ENCODE results near the gene AQP5. TPM values are rescaled to one million over a fixed set of nuclear protein-coding genes. Genes with fewer than 3 reads are reported as not detected.

The AQP5 gene
- total RNA-seq, 6 experiments from 2014 or later, result not detected

DNA sequence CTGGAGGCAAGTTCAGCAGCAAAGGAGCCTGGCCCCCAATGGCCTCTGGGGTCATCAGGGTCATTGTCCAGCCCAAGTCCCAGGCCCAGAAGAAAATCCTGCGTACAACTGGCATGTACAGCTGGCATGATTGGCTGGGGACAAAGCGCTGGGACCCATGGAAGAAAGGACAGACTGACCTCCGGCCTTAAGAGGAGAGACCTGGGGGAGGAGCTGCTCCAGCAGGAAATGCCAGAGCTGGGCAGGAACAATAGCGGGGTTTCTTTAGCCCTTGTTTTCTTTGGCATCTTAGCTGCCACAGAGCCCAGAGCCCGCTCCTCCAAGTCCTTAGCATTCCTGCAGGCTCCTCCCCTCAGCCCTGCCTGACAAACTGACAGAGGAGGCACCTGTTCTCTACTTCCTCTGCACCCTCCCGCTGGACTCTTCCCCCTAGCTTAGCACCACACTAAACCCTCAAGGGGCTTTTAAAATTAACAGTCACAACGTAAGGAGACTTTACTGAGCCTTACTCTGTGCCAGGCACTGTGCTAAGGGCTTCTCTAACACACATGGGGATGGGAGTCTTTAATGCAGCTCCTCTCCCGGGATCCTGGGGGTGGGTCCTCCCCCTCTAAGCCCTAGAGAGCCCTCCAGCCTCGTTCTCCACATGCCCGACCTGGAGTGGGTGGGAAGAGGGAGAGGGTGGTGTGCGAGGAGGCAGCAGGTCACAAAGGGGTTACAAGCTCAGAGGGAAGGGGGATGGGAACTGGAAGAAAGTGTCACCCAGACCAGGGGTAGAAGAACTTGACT lies 1.8 kb upstream of the AQP5 start:
- H3K27ac ChIP-seq, result no peak overlapping the region
- DNase-seq (peak in 1 of 3 donors; percentile 28), ATAC-seq (no peak)
- TF ChIP-seq, protein P1, sequence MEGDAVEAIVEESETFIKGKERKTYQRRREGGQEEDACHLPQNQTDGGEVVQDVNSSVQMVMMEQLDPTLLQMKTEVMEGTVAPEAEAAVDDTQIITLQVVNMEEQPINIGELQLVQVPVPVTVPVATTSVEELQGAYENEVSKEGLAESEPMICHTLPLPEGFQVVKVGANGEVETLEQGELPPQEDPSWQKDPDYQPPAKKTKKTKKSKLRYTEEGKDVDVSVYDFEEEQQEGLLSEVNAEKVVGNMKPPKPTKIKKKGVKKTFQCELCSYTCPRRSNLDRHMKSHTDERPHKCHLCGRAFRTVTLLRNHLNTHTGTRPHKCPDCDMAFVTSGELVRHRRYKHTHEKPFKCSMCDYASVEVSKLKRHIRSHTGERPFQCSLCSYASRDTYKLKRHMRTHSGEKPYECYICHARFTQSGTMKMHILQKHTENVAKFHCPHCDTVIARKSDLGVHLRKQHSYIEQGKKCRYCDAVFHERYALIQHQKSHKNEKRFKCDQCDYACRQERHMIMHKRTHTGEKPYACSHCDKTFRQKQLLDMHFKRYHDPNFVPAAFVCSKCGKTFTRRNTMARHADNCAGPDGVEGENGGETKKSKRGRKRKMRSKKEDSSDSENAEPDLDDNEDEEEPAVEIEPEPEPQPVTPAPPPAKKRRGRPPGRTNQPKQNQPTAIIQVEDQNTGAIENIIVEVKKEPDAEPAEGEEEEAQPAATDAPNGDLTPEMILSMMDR (IDR thresholded peaks at IDR 0.05), result no peak
- TF ChIP-seq POLR2A (IDR thresholded peaks at IDR 0.05), result no peak
- peaks cover 0 to 17% (median 3%) of the 10 kb centered on the region in 4 donors for H3K4me1 ChIP-seq
- H3K4me3 ChIP-seq, result no peak overlapping the region
- 36% methylated on average over 7 of the region's 11 CpGs for WGBS (ENCODE audit: insufficient coverage, low coverage, low lambda C conversion rate, missing lambda C conversion rate)
- peaks cover 0 to 9% of the 10 kb centered on the region in 2 donors for H3K27me3 ChIP-seq
- no peaks in the 10 kb centered on the region for H3K36me3 ChIP-seq
- intact Hi-C loops (cut with DNase I), result no loop called here
- H3K9me3 ChIP-seq, result no peaks in the 10 kb centered on the region

DNA sequence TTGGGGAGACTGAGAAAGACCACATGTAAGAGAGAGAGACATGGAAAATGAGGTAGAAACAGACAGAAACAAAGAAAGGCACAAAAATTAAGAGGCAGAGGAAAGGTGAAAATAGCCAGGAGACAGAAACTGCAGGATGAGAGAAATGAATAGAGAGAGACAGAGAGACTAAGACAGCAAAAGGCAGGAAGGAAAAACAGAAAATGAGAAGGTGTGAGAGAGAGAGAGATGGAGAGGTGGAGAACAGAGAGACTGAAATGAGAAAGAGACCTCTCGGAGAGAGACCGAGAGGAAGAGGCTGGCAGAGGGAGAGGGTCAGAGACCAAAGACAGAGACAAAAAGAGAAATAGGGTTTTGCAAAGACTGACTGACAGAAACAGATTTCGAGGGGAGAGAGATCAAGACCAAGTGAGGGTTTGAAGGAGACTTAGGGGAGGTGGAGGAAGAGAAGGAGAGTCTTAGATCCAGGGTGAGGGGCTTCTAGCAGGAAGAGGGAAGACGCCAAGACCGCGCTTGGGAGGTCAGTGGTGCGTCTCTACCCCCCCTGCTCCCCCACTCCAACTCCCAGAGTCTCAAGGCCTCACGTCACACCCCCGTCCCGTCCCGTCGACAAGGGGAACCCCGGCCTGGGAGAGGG lies 1.1 kb upstream of the AQP5 start:
- H3K27ac ChIP-seq, result no peak overlapping the region
- intact Hi-C loops (cut with DNase I), result no loop called here
- WGBS (ENCODE audit: insufficient coverage, low coverage, low lambda C conversion rate, missing lambda C conversion rate), result 54% methylated on average over 6 of the region's 13 CpGs
- TF ChIP-seq, protein P1 (IDR thresholded peaks at IDR 0.05), result no peak
- TF ChIP-seq POLR2A (IDR thresholded peaks at IDR 0.05), result no peak
- H3K36me3 ChIP-seq, result no peaks in the 10 kb centered on the region
- no peaks in the 10 kb centered on the region for H3K9me3 ChIP-seq
- no peak overlapping the region for H3K4me3 ChIP-seq
- H3K4me1 ChIP-seq, result peaks cover 0 to 17% (median 3%) of the 10 kb centered on the region in 4 donors
- DNase-seq (no peak), ATAC-seq (no peak)
- H3K27me3 ChIP-seq, result peaks cover 0 to 9% of the 10 kb centered on the region in 2 donors

DNA sequence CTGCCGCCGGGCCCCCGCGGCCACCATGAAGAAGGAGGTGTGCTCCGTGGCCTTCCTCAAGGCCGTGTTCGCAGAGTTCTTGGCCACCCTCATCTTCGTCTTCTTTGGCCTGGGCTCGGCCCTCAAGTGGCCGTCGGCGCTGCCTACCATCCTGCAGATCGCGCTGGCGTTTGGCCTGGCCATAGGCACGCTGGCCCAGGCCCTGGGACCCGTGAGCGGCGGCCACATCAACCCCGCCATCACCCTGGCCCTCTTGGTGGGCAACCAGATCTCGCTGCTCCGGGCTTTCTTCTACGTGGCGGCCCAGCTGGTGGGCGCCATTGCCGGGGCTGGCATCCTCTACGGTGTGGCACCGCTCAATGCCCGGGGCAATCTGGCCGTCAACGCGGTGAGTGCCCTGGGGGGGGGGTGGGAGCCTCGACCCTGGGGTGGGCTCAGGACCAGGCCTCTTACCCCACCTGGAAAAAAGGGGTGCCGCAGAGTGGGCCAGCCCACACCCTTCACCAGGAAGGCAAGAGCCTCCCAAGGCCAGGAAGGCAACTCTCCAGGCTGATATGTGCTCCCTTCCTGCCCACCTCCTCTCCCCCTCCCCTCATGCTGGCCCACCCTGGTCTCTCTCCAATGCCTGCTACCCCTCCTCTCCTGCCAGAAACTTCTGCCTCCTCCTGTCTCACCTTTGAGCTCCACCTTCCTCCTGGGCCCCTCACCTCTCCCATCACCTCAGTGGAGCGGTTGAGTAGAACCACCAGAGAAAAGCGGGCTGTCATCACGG lies 507 bp downstream of the AQP5 start:
- DNase-seq (peak in 1 of 3 donors; percentile 35), ATAC-seq (no peak)
- Histone ChIP-seq H3K4me3 (no peak overlapping the region), H3K27ac (no peak overlapping the region), H3K9me3 (no peaks in the 10 kb centered on the region), H3K27me3 (peaks cover 0 to 9% of the 10 kb centered on the region in 2 donors), H3K36me3 (no peaks in the 10 kb centered on the region), H3K4me1 (peaks cover 0 to 18% (median 3%) of the 10 kb centered on the region in 4 donors)
- 78% methylated on average over 3 of the region's 37 CpGs for WGBS (ENCODE audit: insufficient coverage, low coverage, low lambda C conversion rate, missing lambda C conversion rate)
- no peak for TF ChIP-seq POLR2A (IDR thresholded peaks at IDR 0.05)
- TF ChIP-seq, protein P1 (IDR thresholded peaks at IDR 0.05), result no peak
- intact Hi-C loops (cut with DNase I), result no loop called here

DNA sequence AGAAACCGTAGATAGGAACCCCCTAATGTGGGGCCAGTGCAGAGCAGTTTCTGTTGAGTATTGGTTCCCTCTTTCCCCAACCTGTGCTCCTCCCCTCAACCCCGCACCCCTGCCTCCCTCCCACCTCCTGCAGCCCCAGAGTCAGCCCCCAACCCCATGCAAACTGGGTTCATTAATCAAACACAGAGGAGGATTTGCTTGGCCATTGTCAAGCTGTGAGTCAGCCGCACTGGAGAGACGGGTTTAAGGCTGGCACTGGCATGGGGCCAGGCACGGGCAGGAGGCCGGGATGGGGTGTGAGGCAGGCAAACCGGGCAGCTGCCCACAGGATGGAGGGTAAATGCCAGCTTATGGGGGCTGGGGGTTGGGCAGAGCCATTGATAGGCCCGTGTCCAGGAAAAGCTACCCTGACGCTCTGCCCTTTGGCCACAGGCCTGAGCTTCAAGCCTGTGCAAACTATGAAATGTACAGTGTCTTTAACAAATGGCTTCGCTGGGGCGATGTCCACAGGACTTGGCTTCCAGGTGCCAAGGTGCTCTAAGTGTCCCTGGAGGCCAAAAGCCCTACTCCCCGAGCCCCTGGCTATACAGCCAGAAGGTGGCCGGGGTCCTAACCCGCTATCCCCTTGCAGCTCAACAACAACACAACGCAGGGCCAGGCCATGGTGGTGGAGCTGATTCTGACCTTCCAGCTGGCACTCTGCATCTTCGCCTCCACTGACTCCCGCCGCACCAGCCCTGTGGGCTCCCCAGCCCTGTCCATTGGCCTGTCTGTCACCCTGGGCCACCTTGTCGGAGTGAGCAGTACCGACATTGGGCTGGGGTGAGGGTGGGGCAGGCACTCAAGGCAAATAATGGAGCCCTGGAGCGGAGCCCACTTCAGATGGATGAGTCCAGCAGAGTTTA lies 1.4 kb downstream of the AQP5 start:
- Histone ChIP-seq H3K4me1 (peaks cover 0 to 28% (median 3%) of the 10 kb centered on the region in 4 donors), H3K27me3 (peaks cover 0 to 9% of the 10 kb centered on the region in 2 donors), H3K36me3 (no peaks in the 10 kb centered on the region), H3K9me3 (no peaks in the 10 kb centered on the region), H3K4me3 (no peak overlapping the region), H3K27ac (peak overlapping the region in 1 of 3 donors; percentile 47)
- no peak for TF ChIP-seq POLR2A (IDR thresholded peaks at IDR 0.05)
- TF ChIP-seq, protein P1 (IDR thresholded peaks at IDR 0.05), result no peak
- 27% methylated on average over 10 of the region's 21 CpGs for WGBS (ENCODE audit: insufficient coverage, low coverage, low lambda C conversion rate, missing lambda C conversion rate)
- DNase-seq (peak; percentile 86 to 94 (median 94)), ATAC-seq (peak; percentile 75 to 81 (median 78))
- intact Hi-C loops (cut with DNase I), result no loop called here
